Fibroblast of peridontal ligament (primary cell): Measurements from ENCODE around the gene SLC6A1.

Experiments used
- DNase-seq: peaks from one replicate; pipeline ENCODE4 v3.0.0-alpha.2; 2010; ENCODE audit errors: extremely low read depth

SLC6A1 gene

DNA sequence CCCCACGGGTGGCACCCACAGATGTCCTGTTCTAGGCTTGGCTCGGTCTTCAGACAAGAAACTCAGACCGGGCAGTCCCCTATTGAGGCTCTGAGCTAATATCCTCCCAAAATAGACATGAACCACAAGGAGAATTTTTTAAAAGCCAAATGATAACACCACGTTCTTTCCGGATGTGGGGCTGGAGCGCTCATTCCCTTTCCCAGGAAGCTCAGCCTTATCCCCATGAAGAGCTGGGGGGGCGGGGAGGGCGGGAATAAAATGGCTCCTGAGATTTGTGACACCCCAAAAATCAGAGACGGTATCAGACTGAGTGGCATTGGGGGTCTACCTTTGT lies 1.1 kb downstream of the SLC6A1 start:
- DNase-seq, result no peak

DNA sequence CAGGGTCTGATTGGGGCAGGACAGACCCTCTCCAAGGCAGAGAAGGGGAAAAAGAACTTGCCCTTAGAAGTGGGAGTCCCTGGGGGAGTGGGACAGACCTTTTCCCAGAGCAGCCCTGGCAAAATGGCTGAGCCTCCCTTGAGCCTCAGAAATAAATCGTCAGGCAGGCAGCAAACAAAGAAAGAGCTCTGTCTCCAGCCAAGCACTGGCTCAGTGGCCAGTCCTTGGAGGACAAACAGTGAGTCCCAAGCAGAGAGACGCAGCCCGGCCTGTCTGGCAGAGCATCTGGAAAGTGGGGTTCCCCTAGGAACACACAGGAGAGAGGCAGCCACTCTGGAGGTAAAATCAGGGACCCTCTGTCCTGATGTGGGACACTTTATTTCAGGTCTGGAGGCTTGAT lies 1.8 kb downstream of the SLC6A1 start:
- no peak for DNase-seq

DNA sequence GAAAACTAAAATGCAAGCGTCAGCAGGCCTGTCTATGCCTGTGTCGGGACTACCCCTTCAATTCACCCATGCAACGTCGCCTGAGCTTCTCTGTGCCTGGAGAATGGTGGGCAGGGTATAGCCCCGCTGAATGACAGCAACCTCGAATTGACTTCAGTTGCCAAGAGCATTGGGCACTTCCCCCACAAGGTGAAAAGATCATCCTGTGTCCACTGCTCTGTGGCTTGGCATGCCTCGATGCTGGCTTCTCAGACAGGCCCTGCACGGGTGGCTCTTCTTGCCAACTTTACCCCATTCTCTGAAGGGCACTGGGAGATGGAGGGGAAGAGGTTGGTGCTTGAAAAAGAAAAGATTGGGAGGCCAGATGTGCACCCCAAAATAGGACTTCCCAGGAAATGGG lies 3.3 kb downstream of the SLC6A1 start:
- no peak for DNase-seq

DNA sequence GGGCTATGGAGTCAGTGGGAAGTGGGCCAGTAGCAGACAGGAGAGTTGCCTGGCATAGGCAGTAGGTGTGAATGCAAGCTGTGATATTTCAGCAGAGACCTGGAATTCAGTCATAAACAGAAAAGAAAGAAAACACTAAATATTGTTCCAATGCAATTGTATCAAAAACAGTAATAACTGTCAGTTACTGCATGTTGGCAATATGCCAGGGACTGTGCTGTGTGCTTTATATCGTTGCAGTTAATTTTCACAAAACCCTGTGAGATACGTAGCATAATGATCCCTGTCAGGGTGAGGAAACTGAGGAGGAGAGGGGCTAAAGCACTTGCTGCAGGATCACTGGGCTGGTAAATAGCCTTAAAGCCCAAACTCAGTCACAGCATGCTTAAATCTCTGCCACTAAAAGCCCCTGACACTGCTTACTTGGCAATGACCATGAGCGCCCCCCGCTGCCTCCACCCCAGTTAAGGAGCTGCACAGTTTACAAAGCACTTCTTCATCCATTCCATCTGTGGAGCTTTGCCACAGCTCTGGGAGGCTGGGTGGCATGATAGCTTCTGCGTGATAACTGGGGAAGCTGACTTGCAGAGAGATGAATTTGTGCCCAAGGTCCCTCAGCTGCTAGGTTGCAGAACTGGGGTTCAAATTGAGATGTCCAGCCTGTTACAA lies 3.9 kb downstream of the SLC6A1 start:
- no peak for DNase-seq

DNA sequence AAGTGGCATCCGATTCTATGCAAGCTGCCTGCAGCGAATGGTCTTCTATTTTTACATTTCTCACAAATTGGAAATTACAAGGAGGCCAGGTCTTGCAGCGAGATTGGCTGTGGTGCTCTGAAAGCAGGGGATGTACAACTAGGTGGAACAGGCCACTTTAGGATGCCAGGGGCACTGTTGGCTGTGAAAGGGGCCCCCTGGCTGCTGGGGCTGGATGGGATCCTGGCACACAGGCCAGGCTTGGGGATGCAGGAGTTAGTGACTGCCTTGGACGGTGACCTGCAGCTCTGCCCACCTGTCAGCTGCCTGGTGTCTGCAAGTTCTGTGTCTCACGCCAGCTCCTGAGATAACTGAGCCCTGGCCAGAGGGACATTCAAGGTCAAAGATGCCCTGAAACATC lies 4.6 kb downstream of the SLC6A1 start:
- DNase-seq, result no peak

DNA sequence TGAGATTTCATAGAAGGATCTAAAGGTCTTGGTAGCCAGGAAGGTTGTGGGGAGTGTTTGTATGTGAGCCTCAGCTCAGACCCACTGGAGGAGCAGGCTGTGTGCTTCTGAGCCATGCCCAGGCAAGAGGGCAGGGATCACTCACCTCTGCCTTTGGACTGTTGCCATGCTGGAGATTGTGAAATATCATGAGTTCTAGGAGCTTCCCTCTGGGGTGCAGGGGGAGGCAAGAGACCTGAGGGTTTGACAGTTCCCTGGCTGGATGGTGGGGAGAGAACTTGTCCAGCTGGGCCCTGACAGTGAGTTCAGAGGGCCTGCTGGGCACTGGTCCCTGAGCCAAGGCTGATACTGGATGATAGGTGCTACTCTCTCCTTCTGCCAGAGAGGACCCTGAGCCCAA lies 6.0 kb downstream of the SLC6A1 start:
- DNase-seq, result no peak

DNA sequence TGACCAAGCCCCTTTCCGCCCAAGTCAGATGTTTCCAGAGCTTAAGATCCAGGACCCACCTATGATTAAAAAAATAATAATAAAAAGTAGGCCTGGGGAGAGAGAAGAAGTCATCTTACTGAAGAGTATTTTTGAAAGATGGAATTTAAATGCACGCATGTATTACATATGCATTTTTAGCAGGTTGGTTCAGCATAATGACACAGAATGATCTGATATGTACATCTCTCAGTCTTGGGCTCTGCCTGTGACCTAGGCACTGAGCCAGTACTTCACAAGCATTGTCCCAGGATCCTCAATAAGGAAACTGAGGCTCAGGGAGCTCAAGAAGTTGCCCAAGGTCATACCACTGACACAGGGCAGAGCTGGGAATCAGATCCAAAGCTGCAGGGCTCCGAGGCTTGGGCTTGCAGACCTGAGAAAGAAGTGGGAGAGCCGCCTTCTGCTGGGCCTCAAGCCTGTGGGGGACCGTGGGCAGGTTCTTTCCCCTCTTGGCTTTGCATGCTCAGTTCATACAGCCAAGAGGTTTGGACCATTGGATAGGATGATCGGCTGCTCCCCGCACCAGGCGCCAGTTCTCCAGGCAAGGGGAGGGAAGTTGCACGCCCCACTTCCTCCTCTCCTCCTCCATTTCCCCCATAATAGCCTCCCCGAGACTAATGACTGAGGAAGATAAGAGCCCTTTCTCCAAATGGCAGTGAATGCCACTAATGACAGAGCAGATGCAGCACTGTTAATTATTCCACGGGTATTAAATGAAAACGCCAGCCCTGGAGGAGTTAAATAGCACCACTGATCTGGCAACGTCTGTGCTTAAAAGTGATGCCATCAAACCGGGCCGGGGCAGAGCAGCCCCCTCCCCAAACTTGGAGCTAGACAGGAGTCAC lies 6.9 kb downstream of the SLC6A1 start:
- DNase-seq, result no peak

DNA sequence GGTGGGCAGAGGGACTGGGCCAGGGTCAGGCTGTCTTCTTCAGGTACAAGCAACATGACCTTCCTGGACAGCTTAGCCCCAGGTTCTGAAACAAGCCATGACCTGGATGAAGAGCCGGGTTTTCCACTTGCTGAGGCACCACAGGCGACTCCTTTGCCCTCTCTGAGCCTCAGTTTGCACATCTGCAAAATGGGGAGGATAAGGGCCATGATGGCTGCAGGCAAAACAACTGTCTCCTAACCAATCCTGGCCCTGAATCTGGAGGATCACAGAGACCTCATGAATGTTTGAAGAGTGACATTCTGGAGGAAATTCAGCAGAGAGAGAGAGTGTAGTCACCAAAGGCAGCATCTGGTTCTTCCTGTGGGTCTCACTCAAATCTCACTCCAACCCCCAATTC lies 8.0 kb downstream of the SLC6A1 start:
- no peak for DNase-seq

DNA sequence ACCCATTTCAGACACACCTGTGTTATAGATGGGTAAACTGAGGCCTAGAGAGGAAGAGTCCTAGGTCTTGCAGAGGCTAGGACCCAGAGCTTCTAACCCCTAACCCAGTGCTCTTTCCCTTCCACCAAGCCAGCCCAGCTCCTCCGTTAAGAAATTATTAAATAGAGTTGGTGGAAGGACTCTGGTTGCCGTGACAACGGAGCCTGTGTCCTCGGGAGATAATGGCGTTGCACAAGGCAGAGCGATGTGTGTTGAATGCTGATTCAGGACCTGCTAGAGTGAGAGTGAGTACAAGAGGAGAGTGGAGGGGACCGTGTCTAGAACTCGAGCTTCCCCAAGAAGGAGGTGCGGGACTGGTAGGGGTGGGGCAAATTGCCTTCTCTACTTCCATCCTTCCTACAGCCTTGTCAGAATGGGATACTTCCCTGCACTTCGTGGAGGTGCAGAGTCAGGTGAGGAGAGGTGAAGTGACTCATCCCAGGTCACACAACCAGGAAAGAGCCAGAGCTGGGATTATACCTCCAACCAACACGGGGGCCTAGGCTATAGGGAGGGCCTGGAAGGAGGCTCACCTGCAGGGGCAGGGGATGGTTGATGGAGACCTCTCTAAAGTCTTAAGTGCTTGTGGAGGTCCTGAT lies 8.6 kb downstream of the SLC6A1 start:
- DNase-seq, result no peak

DNA sequence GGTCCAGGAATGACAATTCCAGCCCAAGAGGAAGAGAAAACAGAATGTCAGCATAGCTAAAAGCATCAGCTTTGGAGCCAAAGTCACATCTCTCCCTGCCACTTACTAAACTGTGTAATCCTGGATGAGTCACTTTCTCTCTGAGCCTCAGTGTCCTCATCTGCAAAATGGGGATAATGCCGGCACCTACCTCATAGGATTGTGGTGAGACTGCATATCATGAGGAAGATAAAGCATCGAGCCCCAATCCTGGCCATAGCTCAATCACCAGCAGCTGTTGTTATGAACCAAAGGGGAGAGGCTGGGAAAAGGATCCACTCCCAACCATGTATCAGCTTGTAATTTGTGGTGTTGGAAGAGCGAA lies 9.1 kb downstream of the SLC6A1 start:
- no peak for DNase-seq

DNA sequence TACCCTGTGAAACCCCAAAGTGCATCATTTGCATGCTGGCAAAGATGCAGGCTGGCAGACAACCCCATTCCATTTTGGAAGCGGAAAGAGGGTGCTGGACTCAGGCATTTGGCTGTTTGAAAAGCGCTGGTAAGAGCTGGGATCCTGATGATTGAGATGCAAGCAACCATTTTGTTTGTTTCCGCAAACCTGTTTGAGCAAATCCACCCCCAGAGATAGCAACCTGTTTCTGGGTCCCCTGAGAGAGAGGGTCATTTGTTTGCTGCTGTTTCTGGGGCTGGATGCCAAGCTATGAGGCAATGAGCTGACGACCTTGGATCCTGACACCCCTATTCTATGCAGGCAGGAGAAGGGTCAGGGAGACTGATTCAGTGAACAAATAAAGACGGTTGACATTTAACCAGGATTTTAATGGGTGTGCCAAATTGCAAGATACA lies 9.8 kb downstream of the SLC6A1 start:
- DNase-seq, result no peak

DNA sequence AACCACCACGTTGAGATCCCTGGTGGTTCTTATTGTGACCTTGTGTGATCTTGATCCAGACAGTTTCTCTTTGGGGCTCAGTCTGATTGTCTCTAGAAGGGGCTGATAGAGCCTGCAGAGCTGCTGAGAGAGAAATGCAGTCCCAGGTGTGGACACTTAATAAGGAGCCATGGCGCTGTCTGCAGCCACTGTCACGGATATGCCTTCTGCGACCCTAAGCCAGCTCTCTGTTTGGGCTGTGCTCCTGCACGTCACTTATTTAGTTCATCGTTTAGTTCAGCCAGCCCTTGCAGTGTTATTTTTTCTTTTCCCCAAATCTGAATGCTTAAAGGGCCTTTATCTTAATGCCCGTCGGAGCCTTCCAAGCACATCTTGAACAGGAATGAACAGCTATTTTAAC lies 12.0 kb downstream of the SLC6A1 start:
- no peak for DNase-seq

DNA sequence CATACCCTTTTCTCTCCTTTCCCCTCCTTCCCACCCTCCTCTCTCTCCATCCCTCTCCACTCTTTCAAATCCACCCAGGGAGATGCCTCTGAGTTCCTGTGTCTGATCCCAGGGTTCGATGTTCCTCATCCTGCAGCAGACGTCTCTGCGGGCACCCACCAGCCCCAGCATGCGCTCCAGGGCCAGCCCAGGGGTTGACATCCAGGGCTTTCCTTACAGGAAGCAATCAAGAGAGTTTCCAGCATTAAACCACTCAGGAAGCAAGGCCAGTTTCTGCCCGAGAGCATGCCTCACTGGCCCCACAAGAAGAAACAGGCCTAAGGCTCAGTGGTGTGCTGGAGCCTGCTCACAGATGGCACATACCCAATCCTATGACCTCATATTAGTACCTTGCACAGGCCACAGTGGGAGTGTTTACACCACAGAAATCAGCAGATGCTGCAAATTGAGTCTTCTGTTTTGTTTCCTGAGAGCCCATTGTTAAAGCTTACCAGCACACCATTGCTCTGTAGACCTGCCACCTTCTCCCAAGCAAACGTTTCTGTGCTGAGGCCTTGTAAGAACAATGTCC lies 13.2 kb downstream of the SLC6A1 start:
- no peak for DNase-seq

DNA sequence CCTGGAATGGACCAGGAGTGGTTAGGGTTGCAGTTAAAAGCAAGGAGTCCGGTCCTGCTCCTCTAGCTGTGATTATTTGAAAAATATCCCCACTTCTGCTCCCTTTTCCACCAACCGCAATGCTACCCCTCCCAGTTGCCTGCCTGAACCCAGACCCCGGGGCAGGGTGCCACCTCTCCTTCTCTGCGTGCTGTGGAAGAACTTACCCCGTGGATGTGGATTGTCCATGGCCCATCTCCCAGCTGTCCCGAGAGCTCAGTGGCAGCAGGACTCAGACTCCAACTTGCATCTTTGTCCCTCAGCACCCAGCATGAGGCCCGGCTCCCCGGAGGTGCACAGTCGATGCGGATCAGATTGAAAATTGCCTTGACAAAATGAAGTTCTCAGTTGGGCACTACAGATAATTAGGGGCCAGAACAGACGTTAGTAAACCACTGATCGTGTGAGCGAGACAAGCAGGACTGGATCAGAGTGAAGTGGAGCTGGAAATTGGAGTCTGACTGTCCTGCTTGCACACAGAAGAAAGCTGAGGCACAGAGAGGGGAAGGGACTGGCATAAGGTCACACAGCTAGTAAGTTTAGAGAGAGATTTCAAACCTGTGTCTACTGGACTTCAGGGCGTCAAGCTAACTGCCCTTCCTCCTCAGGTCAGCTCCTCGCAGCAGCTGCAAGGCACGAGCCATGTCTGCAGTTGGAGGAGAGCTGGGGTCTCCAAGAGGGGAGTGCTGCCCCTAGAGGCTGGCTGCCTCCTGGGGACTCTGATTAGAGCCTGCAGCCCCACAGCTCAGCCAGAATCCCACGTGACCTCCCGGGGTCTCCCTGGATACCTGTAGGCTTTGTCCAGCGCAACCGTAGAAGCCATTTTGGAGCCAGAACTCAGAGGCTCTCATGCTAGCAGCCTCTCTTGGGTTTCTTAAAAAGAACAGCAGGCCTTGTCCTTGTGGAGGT lies 14.7 kb downstream of the SLC6A1 start:
- no peak for DNase-seq

DNA sequence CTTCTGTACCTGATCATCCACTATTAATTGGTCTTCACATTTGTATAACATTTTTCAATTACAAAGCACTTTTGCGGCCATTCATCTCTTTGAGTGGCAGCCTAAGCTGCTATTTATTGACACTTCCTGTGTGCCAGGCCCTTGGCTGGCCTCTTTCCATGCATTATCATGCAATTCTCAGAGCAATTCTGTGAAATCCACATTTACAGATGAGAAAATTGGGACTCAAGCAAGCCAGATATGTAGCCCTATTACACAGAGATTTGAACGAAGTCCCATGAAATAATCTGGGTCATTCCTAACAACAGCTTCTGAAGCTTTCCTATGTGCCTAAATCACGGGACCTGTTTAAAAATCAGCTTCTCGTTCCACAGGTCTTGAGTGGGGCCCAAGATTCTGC lies 17.4 kb downstream of the SLC6A1 start:
- no peak for DNase-seq

DNA sequence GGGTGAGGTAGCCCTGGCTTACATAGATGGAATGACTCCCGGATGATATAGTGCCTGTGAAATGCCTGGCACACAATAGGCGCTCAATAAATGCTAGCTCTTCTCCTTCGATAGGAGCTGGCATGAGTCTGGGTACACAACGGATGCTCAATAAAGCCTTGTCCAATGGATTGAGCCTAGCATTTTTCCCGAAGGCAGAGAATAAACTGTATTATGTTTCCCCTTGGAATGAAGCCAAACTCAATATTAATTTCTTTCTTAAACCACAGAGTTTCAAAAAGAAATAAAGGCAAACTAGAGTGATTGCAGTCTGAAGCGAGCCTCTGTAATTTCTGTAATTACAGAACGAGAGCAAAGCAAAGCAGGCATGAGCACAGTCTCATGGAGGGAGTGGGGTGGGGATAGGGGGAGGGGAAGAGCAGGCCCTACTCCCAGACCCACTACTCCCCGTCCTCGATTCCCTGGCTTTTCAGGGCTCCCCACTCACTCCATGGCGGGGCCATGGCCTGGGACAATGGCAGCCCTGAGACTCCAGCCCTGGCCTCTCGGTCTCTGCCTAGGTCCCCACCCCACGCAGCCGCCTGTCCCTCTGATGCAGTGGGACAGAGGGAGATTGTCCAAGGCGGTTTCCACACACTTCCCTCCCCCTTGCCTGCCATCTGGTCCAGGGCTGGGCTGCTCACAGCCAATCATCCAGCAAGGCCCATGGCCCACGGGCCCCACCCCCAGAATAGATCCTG lies 18.0 kb downstream of the SLC6A1 start:
- DNase-seq, result peak; percentile 1

DNA sequence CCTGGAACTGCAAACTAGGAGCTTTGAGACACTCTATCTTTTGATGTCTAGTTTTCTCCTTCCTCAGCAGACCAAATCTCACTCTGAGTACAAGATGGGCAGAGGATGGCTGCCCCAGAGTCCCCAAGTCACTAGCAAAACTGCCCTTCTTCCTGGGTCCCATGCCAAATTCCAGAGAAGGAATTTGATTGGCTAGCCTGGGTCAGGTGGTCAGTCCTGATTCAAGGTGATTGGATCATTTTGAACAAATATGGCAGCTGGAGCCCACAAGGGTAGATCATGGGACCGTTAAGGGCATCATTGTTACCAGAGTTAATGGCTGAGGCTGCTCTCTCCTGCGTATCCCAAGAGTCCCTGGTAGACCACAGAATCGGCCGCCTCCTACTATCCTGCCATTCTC lies 21.7 kb downstream of the SLC6A1 start:
- no peak for DNase-seq

DNA sequence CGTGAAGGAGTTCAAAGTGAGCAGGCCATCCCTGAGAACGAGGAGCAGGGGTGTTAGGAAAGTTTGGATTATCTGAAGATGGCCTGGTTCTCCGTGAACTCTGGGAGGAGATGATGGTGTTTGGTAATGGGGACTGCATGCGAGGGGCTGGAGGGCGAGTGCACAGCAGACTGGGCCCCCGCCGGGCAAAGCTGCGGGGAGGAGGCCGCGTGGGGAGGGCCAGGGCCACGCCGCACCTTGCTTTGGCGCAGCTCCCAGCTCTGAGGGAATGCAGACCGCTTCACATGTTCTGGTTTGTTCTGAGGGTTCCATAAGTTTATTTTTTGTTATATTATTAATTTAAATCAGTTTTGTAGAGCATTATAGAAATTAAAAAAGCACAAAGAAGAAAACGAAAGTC lies 22.2 kb downstream of the SLC6A1 start:
- no peak for DNase-seq

DNA sequence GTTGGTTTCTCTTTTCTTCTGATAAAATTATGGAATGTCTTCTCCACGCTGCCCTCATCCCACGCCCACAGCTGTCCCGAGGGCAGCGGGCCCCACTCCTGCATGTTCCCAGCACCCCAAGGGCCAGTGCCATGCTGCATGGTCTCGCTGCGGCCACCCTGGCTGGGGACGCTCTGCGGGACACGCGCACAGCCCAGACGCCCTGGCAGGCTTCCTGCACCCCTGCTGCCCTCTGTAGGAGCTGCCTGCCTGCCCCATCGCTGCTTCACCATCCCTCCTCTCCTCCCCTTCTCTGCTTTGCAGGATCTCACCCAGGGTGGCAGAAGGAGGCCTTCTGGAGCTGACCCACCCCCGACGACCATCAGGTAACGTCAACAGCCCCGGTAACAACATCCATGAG lies 22.8 kb downstream of the SLC6A1 start:
- DNase-seq, result no peak

DNA sequence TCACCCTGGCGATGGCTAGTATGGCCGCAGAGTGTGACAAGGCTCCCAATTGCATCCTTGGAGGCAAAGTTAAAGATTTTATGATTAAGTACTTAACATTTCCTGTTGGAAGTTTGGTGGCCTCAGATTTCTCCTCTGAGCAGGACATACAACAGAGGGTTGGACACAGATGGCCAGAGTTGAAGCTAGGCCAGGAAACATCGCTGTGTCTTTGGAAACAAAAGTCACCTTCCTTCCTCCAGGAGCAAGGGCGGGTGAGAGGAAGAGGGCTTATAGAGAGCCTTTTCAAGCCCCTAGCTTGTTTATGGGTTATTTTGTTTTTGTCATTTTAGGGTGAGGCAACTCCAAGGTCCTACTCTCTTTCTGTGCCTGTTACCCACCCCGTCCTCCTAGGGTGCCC lies 24.2 kb downstream of the SLC6A1 start:
- no peak for DNase-seq
